Erythroblast (primary cell): ENCODE measurements around the gene SLC24A3.

Source experiments
- DNase-seq, 2 experiments: peaks; one replicate each; lab custom pipeline; 2025; lab: John Stamatoyannopoulos, UW
- GATA1 ChIP-seq: IDR thresholded peaks from 2 replicates; pipeline ENCODE4 v1.6.1; 2011; ENCODE audit warnings: low read depth, mild to moderate bottlenecking, control low read depth, low read length, moderate library complexity
- POLR2A ChIP-seq: IDR thresholded peaks from 2 replicates; pipeline ENCODE4 v1.6.1; 2011; ENCODE audit warnings: mild to moderate bottlenecking, low read length

SLC24A3 gene

DNA sequence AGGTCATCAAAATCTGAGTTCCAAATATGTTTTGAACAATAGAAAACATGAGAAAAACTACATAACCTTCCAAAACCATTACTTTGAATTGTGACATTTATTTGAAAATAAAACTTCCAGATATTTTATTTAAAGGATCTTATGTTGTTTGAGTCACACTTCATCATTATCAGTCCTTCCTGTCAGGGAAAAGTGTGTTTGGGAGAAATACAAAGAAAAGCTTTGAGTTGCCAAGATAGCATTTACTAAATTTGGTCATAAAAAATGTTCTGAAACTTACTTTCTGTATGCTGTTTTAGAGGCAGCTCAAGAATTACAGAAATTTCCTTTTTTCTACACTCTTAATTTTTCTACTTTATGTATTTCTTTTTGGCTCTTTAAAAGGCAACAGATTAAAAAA is 337.5 kb downstream of the SLC24A3 start:
- TF ChIP-seq POLR2A (no peak), GATA1 (no peak)
- no peak for DNase-seq

DNA sequence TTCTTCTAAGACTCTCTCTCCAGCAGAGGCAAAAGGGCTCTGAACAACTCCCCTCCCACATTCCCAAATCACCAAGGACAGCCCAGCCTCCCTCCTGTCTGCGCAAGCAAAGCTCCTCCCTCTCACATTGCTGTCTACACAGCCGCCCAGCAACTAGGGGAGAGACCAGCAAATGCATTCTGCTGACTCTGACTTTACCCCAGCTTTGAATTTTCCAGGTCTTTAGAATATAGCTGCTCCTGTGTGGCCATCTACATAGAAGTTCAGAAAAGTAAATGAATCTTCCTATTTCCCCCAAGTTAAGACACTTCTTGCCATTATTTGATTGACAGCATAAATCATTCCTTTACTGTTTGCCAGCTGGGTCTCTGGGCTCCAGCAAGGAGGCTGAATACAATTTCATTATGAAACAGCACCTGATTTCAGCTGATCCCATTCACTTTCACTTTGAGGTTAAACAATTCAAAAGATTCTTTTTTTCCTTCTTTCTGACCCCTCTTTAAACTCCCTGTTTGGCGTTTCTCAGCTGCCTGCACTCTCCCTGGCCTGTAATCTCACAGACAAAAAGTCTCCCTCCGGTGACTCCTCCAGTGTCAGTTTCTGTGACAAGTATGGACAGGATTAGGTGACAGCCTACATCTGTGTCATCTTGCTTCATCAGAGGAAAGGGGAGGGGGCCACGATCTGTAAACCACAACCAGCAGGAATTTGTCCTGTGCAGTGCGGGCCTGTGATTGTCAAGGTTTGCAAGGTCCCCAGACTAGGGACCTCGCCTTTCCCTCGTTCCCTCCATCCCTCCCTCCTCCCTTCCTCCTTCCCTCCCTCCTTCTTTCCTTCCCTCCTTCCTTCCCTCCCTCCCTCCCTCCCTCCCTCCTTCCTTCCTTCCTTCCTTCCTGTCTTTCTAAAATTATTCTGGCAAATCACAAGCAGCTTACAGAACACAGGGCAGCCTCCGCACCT is 340.1 kb downstream of the SLC24A3 start:
- TF ChIP-seq GATA1 = no peak
- TF ChIP-seq POLR2A = no peak
- no peak for DNase-seq

DNA sequence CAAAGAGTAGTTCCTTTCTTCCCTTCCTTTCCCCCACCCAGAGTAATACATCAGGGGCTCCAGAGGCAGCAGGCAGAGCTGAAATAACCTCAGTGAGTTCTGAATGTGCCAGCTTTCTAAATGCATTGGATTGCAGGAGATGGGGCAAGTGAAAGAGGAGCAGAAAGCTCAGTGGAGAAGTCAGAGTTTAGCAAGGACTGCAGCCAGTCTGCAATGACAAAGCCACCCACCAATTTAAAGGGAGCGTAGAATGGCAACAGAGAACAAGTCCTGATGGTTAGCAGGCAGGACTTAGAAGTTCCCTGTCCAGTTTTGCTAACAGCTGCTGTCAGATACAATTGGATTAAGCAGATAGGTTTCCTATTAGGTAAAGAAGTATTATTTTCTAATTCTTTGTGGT is 342.2 kb downstream of the SLC24A3 start:
- DNase-seq = no peak
- TF ChIP-seq POLR2A (no peak), GATA1 (no peak)

DNA sequence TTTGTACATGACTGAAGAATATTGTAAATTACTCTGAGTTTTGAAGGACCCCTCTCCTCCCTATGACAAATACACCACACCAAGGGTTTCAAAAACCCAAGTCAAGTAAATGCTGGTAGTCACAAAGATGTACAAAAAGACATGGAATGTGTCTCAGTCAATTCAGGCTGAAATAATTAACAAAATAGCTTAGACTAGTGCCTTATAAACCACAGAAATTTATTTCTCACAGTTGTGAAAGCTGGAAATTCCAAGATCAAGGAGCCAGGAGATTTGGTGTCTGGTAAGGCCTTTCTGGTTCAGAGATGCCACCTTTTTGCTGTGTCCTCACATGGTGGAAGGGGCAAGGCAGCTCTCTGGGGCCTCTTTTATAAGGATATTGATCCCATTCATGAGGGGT is 343.3 kb downstream of the SLC24A3 start:
- no peak for TF ChIP-seq GATA1
- no peak for TF ChIP-seq POLR2A
- no peak for DNase-seq

DNA sequence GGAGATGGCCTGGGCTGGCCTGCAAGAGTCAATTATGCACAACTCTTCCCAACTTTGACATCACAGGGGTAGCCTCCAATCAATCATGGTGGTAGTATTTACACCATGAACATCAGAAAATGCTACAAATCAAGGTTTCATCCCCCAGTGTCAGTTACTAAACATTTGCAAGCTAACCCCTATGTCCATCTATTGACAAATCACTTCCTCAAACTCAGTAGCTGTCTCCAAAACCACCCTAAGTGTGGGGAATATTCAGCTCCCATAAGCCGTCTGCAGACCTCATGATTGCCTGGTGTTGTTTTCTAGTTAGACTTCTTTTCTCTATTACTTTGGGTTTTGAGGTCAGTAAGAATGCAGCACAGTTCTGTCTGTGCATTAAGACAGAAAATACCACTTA is 344.8 kb downstream of the SLC24A3 start:
- no peak for DNase-seq
- no peak for TF ChIP-seq POLR2A
- no peak for TF ChIP-seq GATA1

DNA sequence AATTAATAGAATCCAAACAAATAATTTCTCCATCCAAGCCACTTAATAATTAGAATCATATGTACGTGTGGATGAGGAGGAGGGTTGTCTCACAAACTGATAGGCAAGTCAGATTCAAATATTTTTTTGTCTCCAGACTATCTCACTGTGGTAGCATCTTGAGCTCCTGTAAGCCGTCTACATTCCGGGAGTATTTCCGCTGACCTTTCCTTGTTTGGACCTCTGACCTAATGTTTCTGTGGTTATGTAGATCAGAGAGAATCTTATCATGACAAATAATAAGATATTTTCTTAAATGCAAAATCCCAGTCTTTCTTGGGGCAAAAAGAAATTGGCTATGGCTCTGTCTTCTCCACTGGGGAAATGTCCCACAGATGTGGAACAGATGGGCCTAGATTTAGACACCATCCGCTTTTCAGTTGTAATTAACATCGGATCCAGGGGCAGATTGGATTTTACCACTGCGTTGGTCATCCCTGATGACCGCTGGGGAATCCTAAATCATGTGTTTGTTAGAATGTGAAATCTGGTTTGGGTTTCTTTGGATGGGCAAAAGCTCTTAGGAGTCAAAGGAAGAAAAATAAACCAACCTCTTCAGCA is 348.5 kb downstream of the SLC24A3 start:
- DNase-seq = no peak
- no peak for TF ChIP-seq GATA1
- TF ChIP-seq POLR2A = no peak

DNA sequence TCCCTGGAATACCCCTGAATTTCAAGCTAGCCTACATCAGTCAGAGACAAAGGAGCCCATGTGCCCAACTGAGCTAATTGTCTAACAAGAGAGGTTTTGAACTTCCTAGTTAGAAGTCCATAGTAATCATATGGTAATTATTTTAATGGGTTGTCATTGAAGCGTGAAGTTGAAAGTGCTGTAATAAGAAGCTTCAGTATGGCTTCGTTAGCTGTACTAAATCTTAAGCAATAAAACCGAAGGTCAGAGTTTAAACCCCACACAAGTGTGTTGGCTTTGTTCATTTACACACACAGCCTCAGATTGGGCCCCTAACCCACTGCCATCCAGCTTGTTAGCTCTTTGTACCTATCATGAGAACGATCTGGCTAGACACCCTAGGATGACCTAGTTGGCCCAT is 350.0 kb downstream of the SLC24A3 start:
- DNase-seq = no peak
- no peak for TF ChIP-seq POLR2A

DNA sequence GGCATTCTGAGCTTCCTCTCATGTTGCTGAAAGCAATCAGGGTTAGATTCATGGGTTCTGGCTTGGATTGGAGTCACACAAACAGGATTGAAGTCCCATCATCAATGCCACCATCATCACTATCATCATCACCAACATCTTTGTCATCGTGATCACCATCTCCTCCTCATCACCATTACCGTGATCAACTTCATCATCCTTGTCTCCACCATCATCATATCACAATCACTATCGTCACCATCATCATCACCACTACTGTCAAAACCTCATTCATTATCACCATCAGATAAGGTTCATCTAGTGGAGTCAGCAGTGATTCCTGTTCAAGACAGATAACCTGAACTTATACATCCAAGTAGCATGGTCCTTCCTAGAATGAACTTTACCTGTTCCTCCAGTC is 351.8 kb downstream of the SLC24A3 start:
- no peak for DNase-seq
- TF ChIP-seq GATA1 (no peak), POLR2A (no peak)

DNA sequence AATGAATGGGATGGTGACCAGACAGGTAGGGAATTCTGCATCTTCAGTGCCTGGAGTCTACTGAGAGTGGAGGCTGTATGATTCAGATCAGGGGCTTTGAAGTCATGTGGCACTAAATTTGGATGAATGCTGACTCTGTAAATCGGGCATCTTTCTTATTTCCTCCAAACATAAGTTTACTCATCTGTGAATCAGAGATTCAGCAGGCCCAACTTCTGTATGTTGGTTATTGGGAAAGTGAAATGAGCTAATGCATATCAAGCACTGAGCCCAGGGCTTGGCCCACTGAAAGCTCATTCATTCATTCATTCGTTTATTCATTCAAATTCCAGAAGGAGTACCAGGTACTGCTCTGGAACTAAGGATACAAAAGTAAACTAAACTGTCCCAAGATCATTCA is 353.3 kb downstream of the SLC24A3 start:
- TF ChIP-seq POLR2A (no peak), GATA1 (no peak)
- no peak for DNase-seq

DNA sequence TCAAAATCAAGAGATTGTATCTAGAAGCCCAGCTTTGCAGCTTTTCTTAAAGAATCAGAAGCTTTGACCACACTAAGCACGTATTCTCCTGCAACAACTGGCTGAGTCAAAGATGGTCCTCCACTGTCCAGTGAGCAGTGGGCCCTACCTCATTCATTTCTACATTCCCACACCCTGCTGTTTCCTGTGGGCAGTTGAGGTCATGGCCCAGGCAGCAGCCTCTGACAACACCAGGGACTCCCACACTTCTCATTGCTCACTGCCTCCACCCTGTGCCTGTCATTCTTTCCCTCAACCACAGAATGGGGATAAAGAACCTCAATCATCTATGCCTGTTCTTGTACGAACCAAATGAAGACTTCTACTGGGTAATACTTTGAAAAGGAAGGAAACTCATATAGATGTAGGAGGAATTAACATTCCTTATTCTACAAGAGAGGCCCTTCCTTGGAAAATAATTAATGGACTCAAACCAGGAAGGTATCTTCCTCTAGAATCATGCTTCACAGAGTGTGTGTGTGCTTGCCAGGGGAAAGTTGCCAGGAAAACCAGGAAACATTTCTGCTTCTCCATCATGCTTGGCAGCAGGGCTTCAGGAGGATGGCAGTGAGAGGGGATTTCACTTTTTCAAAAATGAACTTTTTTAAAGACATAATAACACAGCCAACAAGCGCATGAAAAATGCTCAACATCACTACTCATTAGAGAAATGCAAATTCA is 353.9 kb downstream of the SLC24A3 start:
- DNase-seq = no peak
- TF ChIP-seq POLR2A = no peak
- no peak for TF ChIP-seq GATA1

DNA sequence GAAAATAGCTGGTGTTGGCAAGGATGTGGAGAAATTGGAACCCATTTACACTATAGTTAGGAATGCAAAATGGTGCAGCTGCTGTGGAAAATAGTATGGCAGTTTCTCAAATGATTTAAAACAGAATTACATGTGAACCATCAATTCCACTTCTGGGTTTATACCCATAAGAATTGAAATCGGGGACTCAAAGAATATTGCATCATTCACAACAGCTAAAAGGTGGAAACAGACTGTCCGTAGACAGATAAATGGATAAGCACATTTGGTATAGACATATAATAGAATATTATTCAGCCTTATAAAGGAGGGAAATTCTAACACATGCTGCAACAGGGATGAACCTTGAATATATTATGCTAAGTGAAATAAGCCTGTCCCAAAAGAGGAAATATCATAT is 355.7 kb downstream of the SLC24A3 start:
- TF ChIP-seq POLR2A = no peak
- no peak for TF ChIP-seq GATA1

DNA sequence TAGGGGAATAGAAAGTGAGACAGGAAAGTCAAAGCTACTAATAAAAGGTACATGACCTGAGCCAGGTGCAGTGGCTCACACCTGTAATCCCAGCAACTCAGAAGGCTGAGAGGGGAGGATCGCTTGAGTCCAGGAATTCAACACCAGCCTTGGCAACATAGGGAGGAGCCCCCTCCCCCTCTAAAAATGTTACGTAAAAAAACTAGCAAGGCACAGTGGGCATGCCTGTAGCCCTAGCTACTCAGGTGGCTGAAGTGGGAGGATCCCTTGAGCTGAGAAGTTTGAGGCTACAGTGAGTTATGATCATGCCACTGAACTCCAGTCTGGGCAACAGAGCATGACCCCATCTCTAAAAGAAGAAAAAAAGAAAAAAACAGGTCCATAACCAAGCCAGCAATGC is 359.6 kb downstream of the SLC24A3 start:
- no peak for DNase-seq
- TF ChIP-seq POLR2A = no peak
- TF ChIP-seq GATA1 = no peak

More for the DNA sequence above, 355.7 kb downstream of the SLC24A3 start:
- DNase-seq = no peak

DNA sequence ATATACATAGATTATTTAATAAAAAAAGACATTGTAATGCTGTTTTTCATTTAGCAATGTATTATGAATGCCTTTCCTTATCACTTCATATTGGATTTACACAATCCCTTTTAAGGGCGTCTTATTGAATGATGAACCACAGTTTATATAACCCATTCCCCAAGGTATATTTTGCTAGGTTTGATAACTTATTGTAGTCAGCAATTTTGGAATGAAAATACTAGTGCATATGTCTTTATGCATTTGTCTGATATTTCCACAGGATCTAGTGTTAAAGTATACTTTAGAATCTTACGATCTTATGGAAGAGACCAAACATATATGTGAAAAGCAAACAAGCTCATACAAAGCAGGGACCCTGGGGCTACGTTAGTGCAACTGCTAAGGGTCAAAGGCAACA is 365.2 kb downstream of the SLC24A3 start:
- no peak for TF ChIP-seq GATA1
- DNase-seq = no peak

DNA sequence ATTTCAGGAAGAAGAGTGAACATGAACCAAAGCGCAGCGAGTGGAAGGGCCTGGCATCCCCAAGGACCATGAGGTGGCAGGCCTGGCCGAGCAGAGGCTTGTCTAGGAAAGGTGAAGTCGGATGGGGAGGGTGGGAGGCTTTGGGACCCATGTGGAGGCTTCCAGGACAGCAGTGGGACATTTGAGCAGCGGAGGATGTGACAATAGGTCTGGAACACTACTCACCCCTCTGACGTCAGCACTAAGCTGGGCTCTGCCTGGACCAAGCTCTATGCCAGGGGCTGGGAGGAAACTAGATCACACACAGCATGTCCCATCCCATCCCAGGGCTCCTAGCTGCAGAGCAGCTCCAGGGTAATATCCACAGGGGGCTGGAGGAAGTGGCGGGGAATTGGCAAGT is 370.3 kb downstream of the SLC24A3 start:
- no peak for DNase-seq
- TF ChIP-seq GATA1 = no peak
